Keratinocyte (primary cell): ENCODE results near the gene ATAD2B.

Experiments
- EZH2 ChIP-seq: IDR thresholded peaks from one replicate; pipeline ENCODE4 v1.6.1; 2012; ENCODE audit warnings: inconsistent platforms, mild to moderate bottlenecking, low read length, moderate library complexity
- TF ChIP-seq, protein P1 (sequence below), 3 experiments: IDR thresholded peaks in 1 of 3; conservative IDR thresholded peaks in 1 of 3; optimal IDR thresholded peaks in 1 of 3; 2 replicates in 2 of 3; 3 replicates in 1 of 3; pipeline versions ENCODE3 to v1.5.1; 2011; ENCODE audit warnings: low read length in 3 of 3, mild to moderate bottlenecking in 3 of 3, moderate library complexity in 2 of 3, control low read depth in 1 of 3, inconsistent platforms in 1 of 3; ENCODE audit not compliant: insufficient read depth in 2 of 3; ENCODE audit errors: extremely low read depth in 1 of 3

DNA sequence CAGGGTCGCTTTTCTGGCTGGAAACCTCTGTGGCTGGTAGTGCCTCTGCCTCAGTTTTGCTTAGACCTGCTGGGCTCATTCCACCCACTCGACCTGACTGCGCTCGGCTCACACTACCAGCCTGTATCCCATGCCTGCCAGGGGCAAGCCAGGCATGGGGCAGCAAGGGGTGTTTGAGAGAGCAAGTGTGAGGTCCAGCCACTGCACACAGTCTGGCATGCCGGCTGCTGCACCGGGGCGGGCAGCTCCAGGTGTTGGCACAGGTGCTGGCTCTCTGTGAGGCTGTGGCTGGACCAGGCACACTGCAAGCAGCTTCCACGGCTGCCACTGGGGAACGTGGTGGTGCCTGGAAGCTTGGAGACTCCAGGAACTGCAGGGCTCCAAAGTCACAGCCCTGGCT lies 90.9 kb downstream of the ATAD2B start:
- TF ChIP-seq, protein P1, sequence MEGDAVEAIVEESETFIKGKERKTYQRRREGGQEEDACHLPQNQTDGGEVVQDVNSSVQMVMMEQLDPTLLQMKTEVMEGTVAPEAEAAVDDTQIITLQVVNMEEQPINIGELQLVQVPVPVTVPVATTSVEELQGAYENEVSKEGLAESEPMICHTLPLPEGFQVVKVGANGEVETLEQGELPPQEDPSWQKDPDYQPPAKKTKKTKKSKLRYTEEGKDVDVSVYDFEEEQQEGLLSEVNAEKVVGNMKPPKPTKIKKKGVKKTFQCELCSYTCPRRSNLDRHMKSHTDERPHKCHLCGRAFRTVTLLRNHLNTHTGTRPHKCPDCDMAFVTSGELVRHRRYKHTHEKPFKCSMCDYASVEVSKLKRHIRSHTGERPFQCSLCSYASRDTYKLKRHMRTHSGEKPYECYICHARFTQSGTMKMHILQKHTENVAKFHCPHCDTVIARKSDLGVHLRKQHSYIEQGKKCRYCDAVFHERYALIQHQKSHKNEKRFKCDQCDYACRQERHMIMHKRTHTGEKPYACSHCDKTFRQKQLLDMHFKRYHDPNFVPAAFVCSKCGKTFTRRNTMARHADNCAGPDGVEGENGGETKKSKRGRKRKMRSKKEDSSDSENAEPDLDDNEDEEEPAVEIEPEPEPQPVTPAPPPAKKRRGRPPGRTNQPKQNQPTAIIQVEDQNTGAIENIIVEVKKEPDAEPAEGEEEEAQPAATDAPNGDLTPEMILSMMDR (optimal IDR thresholded peaks at IDR 0.05 in 1 of 3, IDR thresholded peaks at IDR 0.05 in 1 of 3, conservative IDR thresholded peaks at IDR 0.05 in 1 of 3; ENCODE audit: extremely low read depth in 1 of 3, insufficient read depth in 2 of 3, low read length in 3 of 3) = no peak
- no peak for TF ChIP-seq EZH2
